K562 (cell line): ENCODE measurements around the gene KRT33B. TPM values are rescaled to one million over a fixed set of nuclear protein-coding genes. Genes with fewer than 3 reads are reported as not detected.

ENCODE experiments used
- ATAC-seq: fragments of 200-7000 bp; cut with Tn5 transposase; 3 replicates; pipeline ENCODE4 v1.9.1; 2020; ENCODE audit warnings: moderate library complexity
- BruUV-seq: library from RNA; stranded (reverse); fragments of 400-500 nt; replicated peaks from 2 replicates; lab custom pipeline; 2021; lab: Mats Ljungman, UMichigan
- CTCF ChIA-PET: fragments of 300-600 bp; formaldehyde crosslinking; extraction: SDS; loops from one replicate; lab custom pipeline; 2021; ENCODE audit warnings: low intra/inter-chr PET ratio; lab: Yijun Ruan, JAX
- POLR2A ChIA-PET: fragments of 300-600, 350-650 bp; sonication (Branson Sonifier 250); formaldehyde crosslinking; extraction: SDS; loops from one replicate; lab custom pipeline; 2021; ENCODE audit warnings: antibody characterized with exemption, inconsistent platforms; lab: Yijun Ruan, JAX
- DNase-seq, 4 experiments: peaks; one replicate each; pipeline versions ENCODE4 v3.0.0 to v3.0.0-alpha.2; 2011 to 2018; ENCODE audit warnings: low spot score in 3 of 4, mixed read lengths in 3 of 4; ENCODE audit errors: extremely low read depth in 1 of 4
- FAIRE-seq: peaks from 2 replicates; lab custom pipeline; 2011; peaks lifted over from hg19 to GRCh38; lab: Jason Lieb, UNC
- H2AFZ ChIP-seq: 2 replicates; pipeline ENCODE4 v1.6.0; 2011; ENCODE audit warnings: low read depth, low read length, control low read depth, inconsistent platforms
- H3K27ac ChIP-seq: fragments of 200-600 bp; 3 replicates; pipeline ENCODE4 v1.8.0; 2011; ENCODE audit warnings: low read depth, mild to moderate bottlenecking, control low read depth, inconsistent platforms, low read length, moderate library complexity, mixed read lengths; ENCODE audit errors: extremely low read depth
- H3K27me3 ChIP-seq, 2 experiments: fragments of 300-600 bp in 1 of 2; 2 replicates in 1 of 2; 3 replicates in 1 of 2; pipeline versions ENCODE4 v1.6.0 to v1.8.0; 2011; ENCODE audit warnings: inconsistent platforms in 2 of 2, low read length in 2 of 2, mild to moderate bottlenecking in 1 of 2, mixed read lengths in 1 of 2, moderate library complexity in 1 of 2; ENCODE audit not compliant: control insufficient read depth in 2 of 2, insufficient read depth in 2 of 2
- H3K36me3 ChIP-seq: fragments of 300-600 bp; 3 replicates; pipeline ENCODE4 v1.8.0; 2011; ENCODE audit warnings: mild to moderate bottlenecking, low read length, inconsistent platforms; ENCODE audit not compliant: control insufficient read depth, insufficient read depth
- H3K4me1 ChIP-seq, 2 experiments: fragments of 200-600 bp in 1 of 2; replicated peaks in 1 of 2; 2 replicates in 1 of 2; 3 replicates in 1 of 2; pipeline versions ENCODE4 v1.5.1 to v1.8.0; 2011; ENCODE audit warnings: inconsistent platforms in 2 of 2, low read length in 2 of 2, mild to moderate bottlenecking in 1 of 2, mixed read lengths in 1 of 2, moderate library complexity in 1 of 2; ENCODE audit not compliant: control insufficient read depth in 2 of 2, insufficient read depth in 2 of 2
- H3K4me2 ChIP-seq: 2 replicates; pipeline ENCODE4 v1.6.1; 2011; ENCODE audit warnings: low read length, control low read depth, inconsistent platforms, mixed read lengths; ENCODE audit not compliant: insufficient read depth
- H3K4me3 ChIP-seq: fragments of 200-600 bp; sonication (generic), shearing (Covaris generic); 2 replicates; pipeline ENCODE4 v1.5.1; 2016; ENCODE audit warnings: control low read depth, inconsistent platforms
- H3K79me2 ChIP-seq: fragments of 200-600 bp; 3 replicates; pipeline ENCODE4 v1.8.0; 2011; ENCODE audit warnings: low read length, inconsistent platforms; ENCODE audit not compliant: control insufficient read depth, insufficient read depth
- H3K9ac ChIP-seq, 2 experiments: 2 replicates each; pipeline versions ENCODE4 v1.6.0 to v1.6.1; 2011; ENCODE audit warnings: low read depth in 2 of 2, low read length in 2 of 2, control low read depth in 1 of 2, inconsistent platforms in 1 of 2, mild to moderate bottlenecking in 1 of 2, mixed read lengths in 1 of 2; ENCODE audit not compliant: insufficient read depth in 1 of 2
- H3K9me1 ChIP-seq: one replicate; pipeline ENCODE4 v1.6.0; 2011; ENCODE audit warnings: inconsistent platforms, mild to moderate bottlenecking, low read length, moderate library complexity; ENCODE audit not compliant: control insufficient read depth, insufficient read depth
- H3K9me3 ChIP-seq: replicated peaks from 2 replicates; pipeline ENCODE4 v1.5.1; 2011; ENCODE audit warnings: low read depth, low read length, inconsistent platforms; ENCODE audit not compliant: control insufficient read depth, insufficient read depth
- H4K20me1 ChIP-seq: replicated peaks from 2 replicates; pipeline ENCODE4 v1.6.1; 2011; ENCODE audit warnings: low read length, inconsistent platforms, mixed read lengths; ENCODE audit not compliant: control insufficient read depth, insufficient read depth
- DACH1 ChIP-seq: fragments of 450-650 bp; IDR thresholded peaks from 2 replicates; pipeline ENCODE4 v1.6.1; 2018; ENCODE audit not compliant: partially characterized antibody
- DLX4 ChIP-seq: fragments of 250-450 bp; sonication (Bioruptor Pico); IDR thresholded peaks from 2 replicates; pipeline ENCODE4 v1.6.1; 2021; ENCODE audit warnings: mild to moderate bottlenecking
- RAD21 ChIP-seq, 2 experiments: fragments of 250-450 bp in 1 of 2; fragments of 450-650 bp in 1 of 2; sonication (Bioruptor Pico) in 1 of 2; formaldehyde crosslinking in 1 of 2; IDR thresholded peaks in 1 of 2; conservative IDR thresholded peaks in 1 of 2; 2 replicates each; pipeline versions ENCODE4 v1.4.0 to v1.8.0; 2020 to 2022; ENCODE audit warnings: mild to moderate bottlenecking in 2 of 2, moderate library complexity in 1 of 2
- SFPQ ChIP-seq: fragments of 200-400 bp; formaldehyde crosslinking; IDR thresholded peaks from 2 replicates; pipeline ENCODE4 v1.6.1; 2017; ENCODE audit warnings: mild to moderate bottlenecking, low read depth, low read length, moderate library complexity
- ZNF143 ChIP-seq: sonication (generic); formaldehyde crosslinking; IDR thresholded peaks from 2 replicates; pipeline ENCODE4 v1.9.0; 2022; ENCODE audit warnings: mild to moderate bottlenecking, missing genetic modification reagents
- ZNF695 ChIP-seq: fragments of 450-650 bp; formaldehyde crosslinking; IDR thresholded peaks from 2 replicates; pipeline ENCODE4 v1.4.0; 2020; ENCODE audit warnings: mild to moderate bottlenecking, moderate library complexity
- WGBS: fragments of 100-300 bp; shearing (Covaris generic); methylation state at CpG from one replicate; pipeline ENCODE4 v1.1.6; 2016; ENCODE audit warnings: low coverage, mixed read lengths; ENCODE audit not compliant: insufficient coverage; ENCODE audit errors: missing lambda C conversion rate; 5-methylcytosine and 5-hydroxymethylcytosine counted together
- in situ Hi-C: fragments of 300-500 bp; cut with MboI; formaldehyde crosslinking; loops from 4 replicates; pipeline ENCODE4 v1.15.0; 2018; ENCODE audit warnings: inconsistent platforms, mixed read lengths
- intact Hi-C: fragments of 100-400 bp; cut with micrococcal nuclease; formaldehyde crosslinking; loops from 2 replicates; pipeline ENCODE4 v1.14.2; 2022
- polyA plus RNA-seq, 8 experiments: library from polyadenylated mRNA; depleted of rRNA in 4 of 8; stranded (reverse) in 5 of 8; unstranded in 3 of 8; fragments of >200 nt; fragmentation: Nextera tagmentation in 2 of 8; fragmentation: Illumina TruSeq in 1 of 8; extraction: Ambion mirVana in 2 of 8; extraction: Trizol in 1 of 8; gene quantifications; 2 replicates each; pipeline versions ENCODE4 v1.2.1 to v1.2.3, GENCODE V29; 2011 to 2014; ENCODE audit warnings: inconsistent platforms in 1 of 8, missing spikeins in 1 of 8
- total RNA-seq, 7 experiments: library from RNA; depleted of rRNA in 6 of 7; stranded (reverse); fragments of >200 nt in 6 of 7; fragmentation: Illumina TruSeq in 2 of 7; extraction: Trizol in 2 of 7; gene quantifications; 2 replicates each; pipeline versions ENCODE4 v1.2.1 to v1.2.3, GENCODE V29; 2011 to 2021; ENCODE audit warnings: low replicate concordance in 1 of 7

The KRT33B gene
- total and polyA plus RNA-seq, 9 of the 15 experiments (the other 6 are each of a cell fraction or from before 2014, with no cell fraction given): not detected

- in situ Hi-C loops: no loop called here
- H3K4me1 ChIP-seq: no peaks in the 10 kb centered on the region
- H3K9me1 ChIP-seq: no peaks in the 10 kb centered on the region
Observed at GRCh38 chr17:41327411-41328120, 42.0 kb downstream of the KRT33B start.

GRCh38 chr17:41326173-41327145 is 43.2 kb downstream of the KRT33B start:
- under 1% methylated on average over 15 of the region's 18 CpGs for WGBS
- Histone ChIP-seq H2AFZ (no peak overlapping the region), H3K27me3 (peaks cover 0 to 6% of the 10 kb centered on the region in 2 experiments; a peak in 1 of 5 replicates), H3K4me2 (no peak overlapping the region), H3K9ac (no peak overlapping the region), H3K79me2 (no peaks in the 10 kb centered on the region), H3K9me3 (no peaks in the 10 kb centered on the region), H3K36me3 (no peaks in the 10 kb centered on the region), H4K20me1 (no peaks in the 10 kb centered on the region; the same call in 1 of the 2 replicates), H3K4me1 (no peaks in the 10 kb centered on the region), H3K9me1 (no peaks in the 10 kb centered on the region), H3K4me3 (no peak overlapping the region), H3K27ac (no peak overlapping the region)
- CTCF ChIA-PET: no interaction called here
- DNase-seq (no peak), ATAC-seq (no peak), FAIRE-seq (no peak)
- no peak for TF ChIP-seq DLX4 (CRISPR knock-in tag)
- TF ChIP-seq SFPQ: no peak
- TF ChIP-seq DACH1: no peak
- TF ChIP-seq ZNF143 (CRISPR knock-in tag): no peak
- TF ChIP-seq RAD21 (CRISPR knock-in tag; conservative IDR thresholded peaks at IDR 0.05 in 1 of 2, IDR thresholded peaks at IDR 0.05 in 1 of 2): no peak
- POLR2A ChIA-PET: no interaction called here
- in situ Hi-C loops: no loop called here
- intact Hi-C loops: loop anchor here (5.0 kb wide), 1 partner anchor 419 kb away; no protein-coding TSS in a partner anchor
- BruUV-seq: no TSS peak

More at GRCh38 chr17:41327411-41328120, 42.0 kb downstream of the KRT33B start:
- no peak overlapping the region for H3K4me3 ChIP-seq
- H3K4me2 ChIP-seq: no peak overlapping the region
- BruUV-seq: no TSS peak
- no peak for FAIRE-seq
- WGBS: 3% methylated on average over 5 of the region's 8 CpGs
- no peak for ATAC-seq
- no peaks in the 10 kb centered on the region for H3K9me3 ChIP-seq
- H3K36me3 ChIP-seq: no peaks in the 10 kb centered on the region
- DNase-seq: no peak
- ChIA-PET POLR2A (interaction anchor here (0.6 kb wide), 1 partner anchor 183 kb away, joined by 3 read pairs; no protein-coding TSS in a partner anchor), CTCF (no interaction called here)
- no peaks in the 10 kb centered on the region for H3K79me2 ChIP-seq
- TF ChIP-seq ZNF695 (CRISPR knock-in tag): no peak
- peaks cover 0 to 9% of the 10 kb centered on the region in 2 experiments; a peak in 1 of 5 replicates for H3K27me3 ChIP-seq
- H3K27ac ChIP-seq: no peak overlapping the region
- H4K20me1 ChIP-seq: no peaks in the 10 kb centered on the region; the same call in 1 of the 2 replicates
- no peak overlapping the region for H2AFZ ChIP-seq
- intact Hi-C loops: loop anchor here (5.0 kb wide), 1 partner anchor 420 kb away; no protein-coding TSS in a partner anchor
- no peak overlapping the region for H3K9ac ChIP-seq
